GM21390 (cell line): ENCODE measurements around the gene NDUFS6.

Source experiments
- ATAC-seq: cut with Tn5 transposase; IDR thresholded peaks from one replicate; pipeline ENCODE4 v1.9.1; 2021; ENCODE audit not compliant: unreplicated experiment

The NDUFS6 gene

DNA sequence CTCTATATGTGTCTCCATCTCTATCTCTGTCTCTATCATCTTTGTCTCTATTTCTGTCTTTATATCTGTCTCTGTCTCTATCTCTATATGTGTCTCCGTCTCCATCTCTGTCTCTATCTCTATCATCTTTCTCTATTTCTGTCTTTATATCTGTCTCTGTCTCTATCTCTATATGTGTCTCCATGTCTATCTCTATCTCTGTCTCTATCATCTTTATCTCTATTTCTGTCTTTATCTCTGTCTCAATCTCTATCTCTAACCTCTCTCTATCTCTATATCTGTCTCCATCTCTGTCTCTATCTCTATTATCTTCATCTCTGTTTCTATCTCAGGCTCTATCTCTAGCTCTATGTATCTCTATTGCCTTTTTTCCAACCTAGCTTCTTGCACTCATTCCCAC, 44.5 kb downstream of the NDUFS6 start:
- ATAC-seq, result no peak

DNA sequence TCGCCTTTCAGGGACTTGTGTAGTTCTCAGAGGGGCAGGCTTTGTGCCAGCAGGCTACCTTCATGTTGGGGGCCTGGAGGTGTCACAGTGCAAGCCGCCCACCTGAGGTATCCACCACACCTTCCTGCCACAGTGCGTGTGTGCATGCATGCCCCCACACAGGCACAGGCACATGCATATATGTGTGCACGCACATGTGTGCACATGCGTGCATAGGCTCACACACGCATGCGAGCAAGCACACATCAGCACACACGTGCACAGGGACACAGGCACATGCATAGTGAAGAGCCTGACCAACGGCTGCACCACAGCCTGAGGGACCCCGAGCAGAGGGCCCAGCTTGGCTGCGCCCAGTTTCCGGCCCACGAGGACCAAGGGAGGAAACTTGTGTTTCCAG, 45.4 kb downstream of the NDUFS6 start:
- no peak for ATAC-seq

DNA sequence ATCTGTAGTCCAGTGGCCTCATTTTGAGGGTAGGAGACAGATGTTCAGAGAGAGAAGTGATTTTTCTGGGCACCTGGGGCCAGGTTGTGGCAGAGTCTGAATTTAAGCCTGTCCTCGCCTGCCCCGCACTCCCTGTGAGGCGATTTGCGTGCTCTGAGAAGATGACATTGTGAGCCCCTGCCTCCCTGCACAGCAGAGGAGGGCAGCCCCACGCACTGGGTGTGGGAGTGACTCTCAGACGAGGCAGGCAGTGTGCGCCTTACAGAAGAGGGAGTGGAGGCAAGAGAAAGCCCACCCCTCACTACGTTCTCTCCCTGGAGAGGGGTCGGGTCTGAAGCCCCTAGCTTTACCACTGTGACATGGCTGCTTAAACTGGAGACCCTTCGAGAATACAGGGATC, 45.8 kb downstream of the NDUFS6 start:
- no peak for ATAC-seq

DNA sequence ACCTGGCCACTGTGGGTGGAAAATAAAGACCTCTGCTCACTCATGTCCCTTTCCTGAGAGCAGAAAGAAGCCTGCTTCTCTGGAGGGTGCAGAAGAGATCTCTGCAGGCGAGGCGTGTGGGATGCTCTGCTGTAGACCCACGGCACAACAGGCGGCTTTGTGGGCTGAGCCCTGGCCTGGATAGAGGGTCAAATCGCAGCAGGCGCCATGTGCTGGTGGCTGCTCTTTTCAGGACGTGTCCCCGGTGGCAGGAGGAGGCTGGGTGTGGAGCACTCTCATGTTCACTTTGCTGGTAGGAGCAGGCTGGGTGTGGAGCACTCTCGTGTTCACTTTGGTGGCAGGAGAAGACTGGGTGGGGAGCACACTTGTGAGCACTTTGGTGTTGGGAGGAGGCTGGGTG, 46.4 kb downstream of the NDUFS6 start:
- ATAC-seq, result no peak

DNA sequence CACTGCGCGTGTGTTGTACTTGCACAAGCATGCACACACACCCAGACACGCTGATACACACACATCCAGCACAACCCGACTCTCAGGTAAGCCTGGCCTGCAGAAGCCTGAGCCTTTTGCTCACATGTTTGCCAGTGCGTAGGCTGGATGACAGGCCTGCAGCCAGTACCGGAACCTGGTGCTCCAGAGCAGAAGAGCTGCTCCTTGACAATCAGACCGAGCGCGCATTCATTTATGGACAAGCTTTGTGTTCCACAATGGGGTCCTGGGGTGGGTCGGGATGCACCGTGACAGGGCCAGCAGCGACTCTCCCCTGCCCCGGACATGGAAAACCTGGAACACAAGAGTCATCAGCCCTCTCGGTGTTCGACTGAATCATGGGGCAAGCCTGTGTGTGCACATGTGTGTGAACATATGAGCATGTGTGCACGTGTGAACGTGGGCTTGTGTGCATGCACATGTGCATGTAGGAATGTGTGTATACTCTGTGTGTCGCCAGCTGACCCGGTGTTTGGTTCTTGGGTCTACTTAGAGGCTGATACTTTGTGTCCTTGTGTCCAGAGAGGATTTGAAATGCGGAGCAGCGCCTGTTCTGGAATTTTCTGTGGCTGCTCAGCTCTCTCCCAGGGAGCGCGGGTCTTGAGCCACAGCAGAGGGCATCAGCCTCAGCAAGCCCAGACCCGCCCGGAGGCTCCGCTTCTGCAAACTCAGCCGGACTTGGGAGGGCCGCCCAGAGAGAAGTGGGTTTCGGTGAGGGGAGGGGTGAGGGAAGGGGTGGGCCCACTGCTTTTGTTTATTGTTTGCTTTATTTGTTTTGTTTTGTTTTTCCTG, 49.3 kb downstream of the NDUFS6 start:
- no peak for ATAC-seq

DNA sequence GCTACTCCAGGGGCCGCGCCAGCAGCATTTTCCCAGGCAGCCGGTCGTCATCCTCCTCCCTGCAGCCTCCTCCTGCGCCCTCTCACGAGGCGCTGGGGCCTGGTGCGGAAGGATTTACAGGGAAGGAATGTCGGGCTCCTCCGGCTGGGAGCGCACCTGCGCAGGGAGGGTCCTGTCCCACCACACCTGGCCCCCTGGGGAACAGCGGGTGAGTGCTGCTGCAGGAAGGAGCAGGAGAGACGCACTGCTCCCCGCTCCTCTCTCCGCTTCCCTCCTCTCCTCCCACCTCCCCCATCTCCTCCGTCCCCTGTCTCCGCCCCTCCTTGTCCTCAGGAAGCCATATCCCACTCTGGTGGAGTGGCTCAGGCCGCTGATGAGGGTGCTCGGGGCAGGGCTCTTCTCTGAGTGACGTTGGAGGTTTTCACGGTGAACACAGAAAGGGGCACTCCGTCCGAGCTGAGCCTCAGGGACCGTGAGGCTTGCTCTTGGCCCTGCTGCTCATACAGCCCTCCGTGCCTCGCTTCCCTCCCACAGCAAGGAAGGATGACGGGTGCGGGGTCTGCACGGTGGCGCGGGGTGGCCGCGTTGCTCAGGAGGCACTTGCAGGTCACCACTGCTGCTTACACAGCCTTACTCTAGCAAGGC, 50.2 kb downstream of the NDUFS6 start:
- ATAC-seq, result no peak

DNA sequence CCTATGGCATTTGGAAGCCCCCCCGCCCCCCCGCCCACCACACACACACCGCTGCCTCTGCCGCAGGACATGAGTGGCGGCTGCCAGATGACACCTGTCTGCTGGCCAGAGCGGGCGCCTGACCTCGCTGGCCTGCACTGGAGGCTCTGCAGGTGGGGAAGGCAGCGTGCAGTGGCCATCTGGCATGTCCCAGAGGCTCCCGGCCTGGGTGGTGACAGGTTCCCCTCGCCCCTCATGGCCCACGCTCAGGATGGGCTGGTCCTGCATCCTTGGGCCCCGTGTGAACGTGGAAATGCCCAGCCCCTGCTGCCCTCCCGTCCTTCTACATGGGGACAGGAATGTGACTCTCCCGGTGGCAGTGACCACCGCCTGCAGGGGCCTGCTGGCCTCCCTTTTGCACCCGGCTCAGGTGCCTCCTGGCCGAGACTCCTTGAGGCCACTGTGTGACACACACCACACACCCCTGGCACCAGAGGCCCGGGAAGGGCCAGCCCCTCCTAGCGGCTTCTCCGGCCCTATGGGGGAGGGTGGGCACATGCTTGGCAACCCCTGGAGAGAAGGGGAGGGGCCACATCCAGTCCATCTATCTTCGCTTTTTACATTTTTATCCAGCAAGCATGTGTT, 51.2 kb downstream of the NDUFS6 start:
- no peak for ATAC-seq

DNA sequence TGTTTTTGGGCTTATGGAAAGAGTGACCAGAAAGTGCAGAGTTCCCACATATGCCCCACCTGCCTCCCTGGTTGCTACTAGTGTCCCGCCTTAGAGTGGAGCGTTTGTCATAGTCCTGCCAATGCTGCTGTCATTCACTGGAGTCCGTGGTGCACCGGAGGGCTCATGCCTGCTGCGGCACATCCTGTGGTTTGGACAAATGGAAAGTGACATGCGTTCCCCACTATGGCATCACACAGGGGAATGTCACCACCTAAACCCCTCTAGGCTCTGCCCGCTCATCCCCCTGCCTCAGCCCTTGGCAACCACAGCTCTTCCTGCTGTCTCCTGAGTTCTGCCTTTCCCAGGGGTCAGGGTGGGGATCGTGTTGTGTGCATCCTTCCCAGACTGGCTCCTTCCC, 52.3 kb downstream of the NDUFS6 start:
- ATAC-seq, result no peak

DNA sequence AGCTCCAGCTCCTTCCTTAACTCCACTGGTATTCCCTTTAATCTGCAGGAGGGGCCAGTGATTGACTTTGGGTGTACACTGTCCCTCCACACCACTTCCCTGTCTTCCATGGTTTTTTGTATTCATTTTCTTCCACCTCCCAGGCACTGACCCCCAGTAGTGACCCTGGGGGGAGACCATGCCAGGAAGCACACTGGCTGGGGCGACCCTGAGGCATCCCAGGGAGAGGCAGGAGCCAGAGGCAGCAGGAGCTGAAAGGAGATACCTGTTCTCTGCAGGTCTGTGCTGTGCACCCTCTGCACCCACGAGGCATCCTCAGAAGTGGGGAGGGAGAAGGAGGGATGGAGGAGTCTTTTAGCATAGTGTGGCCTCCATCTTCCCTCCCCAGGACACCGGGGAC, 53.9 kb downstream of the NDUFS6 start:
- no peak for ATAC-seq

DNA sequence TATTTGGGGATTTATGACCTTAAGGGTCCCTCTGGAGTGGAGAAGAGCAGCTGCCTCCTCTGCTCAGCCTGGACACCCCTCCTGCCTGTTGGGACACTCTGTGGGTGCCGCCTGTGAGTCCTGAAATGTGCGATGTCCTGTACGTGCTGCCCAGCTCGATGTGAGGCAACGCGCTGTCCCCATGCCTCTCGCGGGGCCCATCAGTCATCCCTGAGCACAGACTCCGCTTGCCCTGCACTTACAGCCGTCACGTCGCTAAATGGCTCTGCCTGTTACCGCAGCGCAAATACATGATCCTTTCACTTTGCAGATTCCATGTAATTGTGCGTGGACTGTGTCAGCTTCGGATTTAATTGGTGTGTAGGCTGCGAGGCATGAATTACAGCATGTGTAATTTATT, 54.4 kb downstream of the NDUFS6 start:
- ATAC-seq, result no peak

DNA sequence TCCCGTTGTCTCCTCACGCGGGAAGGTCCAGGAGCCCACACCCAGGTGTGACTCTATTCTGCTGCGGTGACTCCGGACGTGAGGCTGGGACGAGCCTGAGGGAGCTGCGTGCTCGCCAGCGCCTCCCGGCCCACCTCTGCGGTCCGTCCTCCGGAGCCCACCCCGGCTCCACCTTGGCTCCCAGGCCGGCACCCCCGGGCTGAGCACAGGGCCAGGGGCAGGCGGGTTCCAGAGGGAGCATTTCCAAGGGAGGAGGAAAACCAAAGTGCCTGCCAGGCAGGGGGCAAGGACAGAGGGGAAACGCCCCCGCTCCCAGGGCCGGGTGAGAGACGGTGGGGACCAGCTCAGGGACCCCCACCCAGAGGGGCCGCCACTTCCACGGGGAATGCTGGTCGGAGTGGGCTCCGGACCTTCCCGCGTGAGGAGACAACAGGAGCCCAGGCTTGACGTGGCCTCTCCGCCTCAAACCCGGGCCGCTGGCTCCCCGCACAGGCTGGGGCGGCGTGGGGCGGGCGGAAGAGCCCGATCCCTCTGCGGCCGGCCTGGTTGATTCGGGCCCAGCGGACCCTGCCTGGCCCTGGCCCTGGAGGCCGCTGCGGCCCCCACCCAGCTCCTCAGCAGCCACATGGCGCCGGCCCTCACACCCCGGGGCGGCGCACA, 55.5 kb downstream of the NDUFS6 start:
- ATAC-seq, result no peak

DNA sequence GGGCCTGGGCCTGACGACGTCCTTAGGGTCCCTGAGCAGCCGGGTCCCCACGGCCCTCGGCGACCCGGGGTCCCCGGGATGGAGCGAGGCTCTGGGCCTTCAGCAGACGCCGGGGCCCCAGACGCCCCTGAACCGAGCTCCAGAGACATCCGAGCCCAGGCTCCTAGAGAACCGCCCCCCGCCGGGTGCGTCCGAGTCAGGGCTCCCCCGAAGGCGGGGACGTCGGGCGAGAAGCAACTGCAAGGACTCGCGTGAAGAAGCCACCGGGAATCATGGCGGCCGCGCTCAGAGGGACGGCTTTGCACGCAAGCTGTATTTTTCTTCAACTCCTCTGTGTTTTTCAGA, 56.0 kb downstream of the NDUFS6 start:
- no peak for ATAC-seq

DNA sequence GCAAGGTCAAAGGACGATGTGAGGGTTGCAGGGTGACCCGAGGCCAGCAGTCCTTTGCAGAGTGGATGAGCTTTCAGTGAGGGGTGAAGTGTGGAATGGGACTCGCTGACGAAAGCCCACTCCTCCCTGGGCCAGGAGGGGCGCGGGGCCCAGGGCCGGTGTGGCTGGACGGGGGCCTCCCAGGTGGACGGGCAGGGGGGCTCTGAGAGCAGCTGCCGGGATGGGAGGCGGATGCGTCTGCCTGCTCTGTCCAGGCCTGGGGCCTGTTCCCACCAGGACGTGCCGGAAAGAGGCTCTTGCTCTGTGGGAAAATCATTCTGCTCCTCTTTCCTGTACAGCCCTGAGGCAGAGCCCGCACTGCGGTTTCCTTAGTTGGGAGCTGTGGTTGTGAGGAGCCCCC, 57.2 kb downstream of the NDUFS6 start:
- no peak for ATAC-seq

DNA sequence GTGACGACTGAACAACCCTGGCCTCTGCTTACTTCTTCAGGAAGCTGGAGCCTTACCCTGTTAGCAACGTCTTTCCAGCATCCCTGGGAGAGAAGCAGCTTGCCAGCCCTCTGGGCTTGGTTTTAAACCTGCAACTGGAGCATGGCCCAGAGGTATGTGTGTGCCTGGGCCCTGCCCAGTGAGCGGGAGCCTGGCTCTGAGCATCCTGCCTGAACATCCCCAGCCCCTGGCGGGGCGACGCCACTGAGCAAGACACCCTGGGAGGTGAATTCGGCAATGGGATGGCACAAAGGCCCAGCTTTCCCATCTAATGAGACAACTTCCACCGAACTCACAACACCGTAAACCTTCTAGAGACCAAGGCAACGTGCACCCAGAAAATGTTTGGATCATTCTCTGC, 57.9 kb downstream of the NDUFS6 start:
- no peak for ATAC-seq

DNA sequence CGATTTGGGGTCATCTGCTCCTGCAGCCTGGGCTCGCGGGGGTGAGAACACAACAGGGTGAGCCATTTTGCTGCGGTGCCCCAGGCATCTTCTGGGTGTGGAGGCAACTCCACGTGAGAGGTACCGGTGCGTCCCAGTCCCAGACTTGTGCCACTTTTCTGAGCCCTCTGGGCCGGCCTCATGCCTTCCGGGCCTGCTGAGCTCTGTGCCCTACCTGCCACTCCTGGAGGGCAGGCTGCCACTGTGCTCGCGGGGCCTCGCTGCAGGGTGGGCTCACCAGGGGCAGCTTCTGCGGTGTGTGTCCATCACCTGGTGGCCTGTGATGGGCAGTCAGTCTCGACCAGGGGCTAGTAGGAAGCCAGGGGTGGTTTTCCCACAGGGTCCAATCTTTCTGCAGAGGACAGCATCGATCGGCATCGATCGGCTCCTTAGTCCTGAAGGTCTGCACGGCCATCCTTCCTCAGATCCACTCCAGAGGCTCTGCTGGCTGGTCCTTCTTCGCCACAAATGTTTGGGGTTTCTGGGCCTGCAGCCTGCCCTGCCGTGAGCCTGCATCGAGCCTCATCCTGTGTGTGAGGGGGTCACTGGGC, 58.9 kb downstream of the NDUFS6 start:
- no peak for ATAC-seq

DNA sequence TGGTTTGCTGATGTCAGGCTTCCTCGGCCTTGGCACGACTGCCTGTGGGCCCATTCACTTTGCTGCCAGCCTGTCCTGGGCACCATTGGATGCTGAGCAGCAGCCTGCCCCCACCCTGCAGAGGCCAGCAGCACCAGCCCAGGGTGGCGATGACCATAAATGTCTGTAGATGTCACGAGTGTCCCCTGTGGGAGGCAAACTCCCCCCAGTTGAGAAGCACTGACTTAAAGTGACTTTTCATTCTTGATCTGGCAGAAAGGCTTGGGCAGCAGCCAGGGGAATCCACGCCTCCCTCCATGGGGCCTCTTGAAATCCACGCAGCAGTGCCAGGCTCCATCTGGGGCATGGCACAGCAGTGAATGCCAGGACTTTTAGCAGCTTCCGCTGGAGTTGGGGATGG, 59.7 kb downstream of the NDUFS6 start:
- ATAC-seq, result no peak

DNA sequence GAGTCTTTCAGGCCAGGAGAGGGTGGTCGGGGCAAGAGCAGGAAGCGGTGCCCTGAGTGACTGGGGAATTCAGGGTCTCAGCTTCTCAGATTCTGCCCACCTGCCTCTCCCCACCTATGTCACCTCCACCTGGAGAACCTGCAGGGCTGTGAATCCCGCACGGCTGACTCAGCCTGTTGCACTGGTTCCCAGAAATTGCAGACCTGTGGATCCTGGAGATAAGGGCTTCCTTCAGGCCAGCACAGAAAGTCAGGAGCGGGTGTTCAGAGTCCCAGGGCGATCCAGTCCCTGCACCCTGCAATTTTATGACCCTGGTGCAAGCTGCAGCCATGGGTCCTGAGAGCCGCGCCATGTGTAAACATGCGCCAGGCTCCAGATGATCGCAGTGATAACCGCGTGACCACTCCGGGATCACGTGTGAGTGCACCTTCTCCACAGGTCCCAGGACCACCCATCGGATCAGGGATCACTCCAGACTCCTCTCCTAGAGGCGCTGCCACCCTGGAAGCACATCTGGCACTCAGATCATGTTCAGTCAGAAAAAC, 63.8 kb downstream of the NDUFS6 start:
- ATAC-seq, result no peak

DNA sequence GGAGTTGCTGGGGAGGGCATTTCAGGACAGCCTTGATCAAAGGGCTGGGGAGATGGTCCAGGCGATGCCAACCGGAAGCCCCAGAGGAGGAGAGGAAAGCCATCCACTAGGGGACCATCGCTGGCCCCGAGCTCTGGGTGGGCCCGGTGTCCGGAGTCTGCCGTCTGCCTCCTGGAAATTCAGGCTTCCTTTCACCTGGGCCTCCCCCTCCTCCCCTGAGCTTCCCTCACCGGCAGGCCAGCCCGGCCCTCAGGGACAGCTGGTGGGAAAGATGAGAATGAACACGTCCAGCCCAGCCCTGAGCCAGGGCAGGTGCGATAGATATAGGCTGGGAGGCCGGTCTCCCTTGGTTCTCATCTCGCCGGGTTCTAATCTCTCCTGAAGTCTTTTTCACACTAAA, 64.3 kb downstream of the NDUFS6 start:
- no peak for ATAC-seq
